SH-SY5Y (cell line): ENCODE results near the gene TADA3.

Experiments used
- GATA2 ChIP-seq: IDR thresholded peaks from 2 replicates; pipeline ENCODE4 v1.6.1; 2011; ENCODE audit warnings: mild to moderate bottlenecking, low read depth, low read length
- GATA3 ChIP-seq: IDR thresholded peaks from 2 replicates; pipeline ENCODE4 v1.6.1; 2011; ENCODE audit warnings: low read depth, mild to moderate bottlenecking, low read length, moderate library complexity

- TF ChIP-seq GATA2, result no peak
- TF ChIP-seq GATA3, result no peak
Measured at GRCh38 chr3:9780458-9780812, 11.8 kb downstream of the TADA3 start.
